Tibial nerve (tissue), 4 donors: Measurements from ENCODE around the gene SLC4A1AP. TPM values are rescaled to one million over a fixed set of nuclear protein-coding genes. Genes with fewer than 3 reads are reported as not detected.

Experiments
- DNase-seq, 2 donors: peaks; one replicate each; pipeline ENCODE4 v3.0.0-alpha.2; 2019; ENCODE audit warnings: low spot score in 2 of 2
- H3K27ac ChIP-seq, 4 donors: fragments of 200-600 bp; sonication (generic) in 3 of 4; one replicate each; pipeline ENCODE4 v1.5.1; 2017 to 2019; ENCODE audit warnings: mild to moderate bottlenecking in 1 of 4
- H3K27me3 ChIP-seq, 2 donors: fragments of 200-600 bp; sonication (generic) in 1 of 2; one replicate each; pipeline versions ENCODE4 v1.5.1 to v1.6.0; 2017 to 2019
- H3K36me3 ChIP-seq, 3 donors: fragments of 200-600 bp; sonication (generic); one replicate each; pipeline ENCODE4 v1.5.1; 2018 to 2019
- H3K4me1 ChIP-seq, 4 donors: fragments of 200-600 bp; sonication (generic) in 3 of 4; one replicate each; pipeline ENCODE4 v1.5.1; 2017 to 2019
- H3K4me3 ChIP-seq, 4 donors: fragments of 200-600 bp; sonication (generic) in 3 of 4; one replicate each; pipeline ENCODE4 v1.5.1; 2017 to 2019; ENCODE audit warnings: mild to moderate bottlenecking in 1 of 4, moderate library complexity in 1 of 4
- H3K9me3 ChIP-seq, 4 donors: fragments of 200-600 bp; sonication (generic) in 3 of 4; one replicate each; pipeline ENCODE4 v1.5.1; 2017 to 2019
- CTCF ChIP-seq, 5 experiments: fragments of 200-600 bp in 3 of 5; fragments of 450-650 bp in 2 of 5; sonication (generic) in 3 of 5; IDR thresholded peaks; one replicate each; pipeline ENCODE4 v1.5.1; 2016 to 2019; ENCODE audit warnings: antibody characterized with exemption in 5 of 5, mild to moderate bottlenecking in 3 of 5, moderate library complexity in 2 of 5
- EP300 ChIP-seq, 2 donors: sonication (generic); formaldehyde crosslinking; IDR thresholded peaks; one replicate each; pipeline ENCODE4 v1.6.1; 2017; ENCODE audit warnings: antibody characterized with exemption in 2 of 2, mild to moderate bottlenecking in 1 of 2
- POLR2A ChIP-seq, 2 donors: fragments of 450-650 bp; IDR thresholded peaks; one replicate each; pipeline ENCODE4 v1.6.1; 2017; ENCODE audit warnings: antibody characterized with exemption in 2 of 2, mild to moderate bottlenecking in 2 of 2, moderate library complexity in 2 of 2
- WGBS, 2 donors: methylation state at CpG; one replicate each; pipeline ENCODE4 v1.1.5; 2018; 5-methylcytosine and 5-hydroxymethylcytosine counted together
- total RNA-seq, 4 donors: library from RNA; depleted of rRNA; stranded (reverse); fragments of >200 nt; gene quantifications; one replicate each; pipeline ENCODE4 v1.1.0, GENCODE V29; 2016

SLC4A1AP gene
- total RNA-seq, 4 donors from 2014 or later, result 22.9 to 31.2 (median 28.6) TPM

- no peak for DNase-seq
These were observed 38.6 kb downstream of the SLC4A1AP start for GRCh38 chr2:27702302-27702701.

DNA sequence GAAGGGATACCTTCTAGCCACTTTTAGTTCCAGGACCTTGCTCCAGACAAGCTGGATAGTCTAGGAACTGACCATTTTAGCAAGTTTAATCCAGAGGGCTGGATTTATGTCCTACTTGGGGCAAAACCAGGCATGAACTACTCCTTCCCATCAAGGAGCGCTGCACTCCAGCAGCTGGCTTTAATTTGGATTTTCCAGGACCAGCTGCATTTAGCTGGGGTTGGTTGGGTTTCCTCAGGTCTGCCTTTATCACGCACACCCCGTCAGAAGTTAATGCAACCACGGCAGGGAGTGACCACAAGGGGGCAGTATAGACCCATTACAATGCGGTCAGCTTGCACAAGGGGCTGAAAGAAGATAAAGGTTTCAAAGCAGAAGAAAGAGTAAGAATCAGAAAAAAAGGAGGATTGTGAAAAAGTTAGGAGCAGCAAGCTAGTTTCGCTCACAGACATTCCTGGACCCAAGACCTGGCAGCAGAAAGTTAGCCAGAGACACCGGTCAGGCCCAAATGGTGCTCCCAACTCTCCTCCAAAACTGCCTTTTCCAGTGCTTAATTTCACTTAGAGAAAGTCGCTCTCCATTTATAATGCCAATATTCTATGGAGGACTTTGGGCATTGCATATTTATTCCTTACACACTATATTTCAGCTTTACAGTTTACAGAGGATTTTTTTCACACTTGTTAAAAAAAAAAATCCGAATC lies 40.1 kb downstream of the SLC4A1AP start:
- no peaks in the 10 kb centered on the region for H3K9me3 ChIP-seq
- peaks cover 0 to 44% (median 20%) of the 10 kb centered on the region in 4 donors for H3K4me1 ChIP-seq
- WGBS, 2 donors, result 27 to 29% methylated on average over 9 of the region's 9 CpGs
- TF ChIP-seq EP300 (IDR thresholded peaks at IDR 0.05), result peak in 1 of 2 donors; percentile 63
- TF ChIP-seq POLR2A (IDR thresholded peaks at IDR 0.05), result no peak
- peak; percentile 85 to 94 (median 92) for TF ChIP-seq CTCF (IDR thresholded peaks at IDR 0.05)
- DNase-seq, result peak; percentile 84 to 98
- no peaks in the 10 kb centered on the region for H3K36me3 ChIP-seq
- H3K27ac ChIP-seq, result peak overlapping the region in 1 of 4 donors; percentile 94
- no peaks in the 10 kb centered on the region for H3K27me3 ChIP-seq
- H3K4me3 ChIP-seq, result no peak overlapping the region

More at GRCh38 chr2:27702302-27702701, 38.6 kb downstream of the SLC4A1AP start:
- WGBS, 2 donors, result 90 to 94% methylated on average over 1 of the region's 1 CpG
- peaks cover 0 to 14% (median 0%) of the 10 kb centered on the region in 3 donors for H3K36me3 ChIP-seq
- peaks cover 0 to 30% (median 17%) of the 10 kb centered on the region in 4 donors for H3K4me1 ChIP-seq
- H3K9me3 ChIP-seq, result no peaks in the 10 kb centered on the region
- H3K4me3 ChIP-seq, result no peak overlapping the region
- no peak for TF ChIP-seq POLR2A (IDR thresholded peaks at IDR 0.05)
- no peaks in the 10 kb centered on the region for H3K27me3 ChIP-seq
- H3K27ac ChIP-seq, result no peak overlapping the region

- H3K4me3 ChIP-seq, result no peak overlapping the region
- H3K4me1 ChIP-seq, result peaks cover 0 to 44% (median 20%) of the 10 kb centered on the region in 4 donors
- H3K27ac ChIP-seq, result peak overlapping the region in 2 of 4 donors; percentile 36 to 94
- no peaks in the 10 kb centered on the region for H3K9me3 ChIP-seq
- no peak for DNase-seq
- TF ChIP-seq CTCF (IDR thresholded peaks at IDR 0.05), result no peak
- WGBS, 2 donors, result 89 to 91% methylated on average over 5 of the region's 5 CpGs
- no peaks in the 10 kb centered on the region for H3K36me3 ChIP-seq
- H3K27me3 ChIP-seq, result no peaks in the 10 kb centered on the region
These were observed 40.7 kb downstream of the SLC4A1AP start for GRCh38 chr2:27704342-27704876.

DNA sequence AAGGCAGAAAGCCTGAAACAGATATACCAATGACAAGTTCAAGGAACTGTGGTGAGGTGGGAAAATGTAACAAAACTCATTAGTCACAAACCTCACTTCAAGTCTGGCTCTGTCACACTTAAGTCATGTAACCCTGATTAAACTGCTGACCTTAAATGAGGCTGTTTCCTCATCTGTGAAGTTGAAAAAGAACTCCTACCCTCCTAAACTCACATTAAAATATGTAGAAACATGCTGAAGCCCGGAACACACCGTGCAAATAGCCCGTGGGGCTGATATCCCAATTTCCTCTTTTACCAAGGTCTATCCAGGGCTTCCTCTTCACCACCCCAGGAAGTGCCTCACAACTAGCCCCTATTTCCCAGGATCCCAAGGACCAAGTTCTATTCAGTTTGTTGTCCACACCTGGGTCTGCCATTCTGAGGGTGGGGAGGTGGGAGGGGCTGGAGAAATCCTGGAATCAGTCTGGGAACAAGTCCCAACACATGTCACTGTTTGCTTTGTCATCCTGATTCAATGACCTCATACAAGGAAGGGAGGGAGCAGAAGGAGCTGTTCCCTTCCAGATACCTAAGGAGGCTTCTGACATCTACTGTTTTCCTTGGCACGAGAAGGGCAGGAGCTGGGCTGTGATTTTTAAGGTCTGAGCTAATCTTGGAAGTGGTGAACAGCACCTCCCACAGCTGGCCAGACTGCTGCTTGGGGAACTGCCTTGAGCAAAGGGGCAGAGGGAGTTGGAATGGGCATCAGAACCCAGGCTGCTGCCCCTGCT lies 42.3 kb downstream of the SLC4A1AP start:
- peak; percentile 57 to 70 for DNase-seq
- Histone ChIP-seq H3K36me3 (no peaks in the 10 kb centered on the region), H3K9me3 (no peaks in the 10 kb centered on the region), H3K27me3 (no peaks in the 10 kb centered on the region), H3K4me3 (no peak overlapping the region), H3K4me1 (peaks cover 0 to 44% (median 20%) of the 10 kb centered on the region in 4 donors), H3K27ac (peak overlapping the region; percentile 58 to 94 (median 76))
- 46 to 54% methylated on average over 4 of the region's 4 CpGs for WGBS, 2 donors
- peak; percentile 88 to 96 for TF ChIP-seq EP300 (IDR thresholded peaks at IDR 0.05)
- TF ChIP-seq CTCF (IDR thresholded peaks at IDR 0.05), result no peak
- TF ChIP-seq POLR2A (IDR thresholded peaks at IDR 0.05), result peak; percentile 25 to 28

- WGBS, 2 donors, result 74 to 76% methylated on average over 9 of the region's 9 CpGs
- no peaks in the 10 kb centered on the region for H3K9me3 ChIP-seq
- H3K27me3 ChIP-seq, result no peaks in the 10 kb centered on the region
These were observed 44.0 kb downstream of the SLC4A1AP start for GRCh38 chr2:27707462-27708256.

More at GRCh38 chr2:27707462-27708256, 44.0 kb downstream of the SLC4A1AP start:
- H3K4me1 ChIP-seq, result peaks cover 0 to 56% (median 20%) of the 10 kb centered on the region in 4 donors
- DNase-seq, result peak in 1 of 2 donors; percentile 68
- no peaks in the 10 kb centered on the region for H3K36me3 ChIP-seq
- H3K4me3 ChIP-seq, result no peak overlapping the region
- TF ChIP-seq EP300 (IDR thresholded peaks at IDR 0.05) (peak; percentile 79 to 89), POLR2A (IDR thresholded peaks at IDR 0.05) (no peak), CTCF (IDR thresholded peaks at IDR 0.05) (no peak)
- peak overlapping the region; percentile 60 to 94 (median 79) for H3K27ac ChIP-seq
